HL-60 (cell line): ENCODE measurements around the gene CMYA5.

Source experiments
- DNase-seq, 2 experiments: peaks; one replicate each; pipeline ENCODE4 v3.0.0-alpha.2; 2010 to 2020; ENCODE audit warnings: low read depth in 1 of 2, low spot score in 1 of 2
- H3K27ac ChIP-seq: fragments of 250-450 bp; sonication (Bioruptor Pico); replicated peaks from 2 replicates; pipeline ENCODE4 v1.5.1; 2020; ENCODE audit warnings: mild to moderate bottlenecking, moderate library complexity
- H3K27me3 ChIP-seq: fragments of 250-450 bp; sonication (Bioruptor Pico); 2 replicates; pipeline ENCODE4 v1.5.1; 2021; ENCODE audit warnings: mild to moderate bottlenecking, moderate library complexity; ENCODE audit not compliant: insufficient read depth, poor library complexity, severe bottlenecking
- H3K4me3 ChIP-seq: replicated peaks from 2 replicates; pipeline ENCODE4 v1.5.1; 2011; ENCODE audit warnings: mild to moderate bottlenecking, control low read depth, low read length; ENCODE audit not compliant: insufficient read depth
- CTCF ChIP-seq: IDR thresholded peaks from one replicate; pipeline ENCODE4 v1.5.1; 2011; ENCODE audit warnings: low read length, control low read depth, inconsistent platforms; ENCODE audit not compliant: insufficient read depth
- GABPA ChIP-seq: IDR thresholded peaks from 2 replicates; pipeline ENCODE4 v1.6.1; 2012; ENCODE audit warnings: low read depth
- POLR2AphosphoS5 ChIP-seq: IDR thresholded peaks from 2 replicates; pipeline ENCODE4 v1.6.1; 2012; ENCODE audit warnings: low read depth
- REST ChIP-seq: IDR thresholded peaks from 2 replicates; pipeline ENCODE4 v1.6.1; 2012; ENCODE audit warnings: low read depth; ENCODE audit not compliant: insufficient replicate concordance
- SPI1 ChIP-seq: IDR thresholded peaks from 2 replicates; pipeline ENCODE4 v1.6.1; 2012; ENCODE audit warnings: low read depth, mild to moderate bottlenecking, borderline replicate concordance

Gene CMYA5

GRCh38 chr5:79849061-79849460, 159.4 kb downstream of the CMYA5 start:
- TF ChIP-seq SPI1 (no peak), POLR2AphosphoS5 (no peak), REST (no peak), GABPA (no peak), CTCF (no peak)
- no peak overlapping the region for H3K27ac ChIP-seq
- no peak overlapping the region for H3K4me3 ChIP-seq
- no peak for DNase-seq
- no peaks in the 10 kb centered on the region for H3K27me3 ChIP-seq
